H9 (cell line): ENCODE measurements around the gene OTOS. TPM values are rescaled to one million over a fixed set of nuclear protein-coding genes. Genes with fewer than 3 reads are reported as not detected.

ENCODE experiments used
- DNase-seq: peaks from one replicate; pipeline ENCODE4 v3.0.0-alpha.2; 2017
- H2AFZ ChIP-seq: one replicate; pipeline ENCODE4 v1.6.1; 2013; ENCODE audit warnings: mild to moderate bottlenecking, low read length, control low read depth, moderate library complexity
- H2AK5ac ChIP-seq: 2 replicates; pipeline ENCODE4 v1.6.1; 2013; ENCODE audit warnings: low read length, control low read depth, mixed read lengths; ENCODE audit not compliant: insufficient read length
- H2BK120ac ChIP-seq: one replicate; pipeline ENCODE4 v1.6.1; 2013; ENCODE audit warnings: low read depth, mild to moderate bottlenecking, low read length, control low read depth, inconsistent platforms; ENCODE audit not compliant: poor library complexity, severe bottlenecking
- H2BK12ac ChIP-seq: 2 replicates; pipeline ENCODE4 v1.6.1; 2013; ENCODE audit warnings: low read length, control low read depth, mixed read lengths, low read depth; ENCODE audit not compliant: insufficient read length
- H2BK15ac ChIP-seq: 2 replicates; pipeline ENCODE4 v1.6.1; 2013; ENCODE audit warnings: low read depth, low read length, control low read depth
- H2BK20ac ChIP-seq: one replicate; pipeline ENCODE4 v1.6.1; 2013; ENCODE audit warnings: low read depth, mild to moderate bottlenecking, low read length, control low read depth, inconsistent platforms; ENCODE audit not compliant: poor library complexity, severe bottlenecking
- H2BK5ac ChIP-seq: 2 replicates; pipeline ENCODE4 v1.6.1; 2013; ENCODE audit warnings: low read length, control low read depth, mixed read lengths; ENCODE audit not compliant: insufficient read length
- H3K14ac ChIP-seq: 2 replicates; pipeline ENCODE4 v1.6.1; 2013; ENCODE audit warnings: low read length, control low read depth; ENCODE audit not compliant: insufficient read depth
- H3K18ac ChIP-seq: 2 replicates; pipeline ENCODE4 v1.6.1; 2013; ENCODE audit warnings: low read depth, mild to moderate bottlenecking, mixed read lengths, low read length, control low read depth; ENCODE audit not compliant: insufficient read length
- H3K23ac ChIP-seq: 2 replicates; pipeline ENCODE4 v1.6.1; 2013; ENCODE audit warnings: low read length, control low read depth, mixed read lengths, low read depth; ENCODE audit not compliant: insufficient read length
- H3K23me2 ChIP-seq: 2 replicates; pipeline ENCODE4 v1.6.1; 2013; ENCODE audit warnings: low read depth, mild to moderate bottlenecking, mixed read lengths, low read length, control low read depth; ENCODE audit not compliant: insufficient read length, poor library complexity, severe bottlenecking
- H3K27ac ChIP-seq: 2 replicates; pipeline ENCODE4 v1.5.1; 2013; ENCODE audit warnings: low read length, control low read depth, mixed read lengths, low read depth; ENCODE audit not compliant: insufficient read length
- H3K27me3 ChIP-seq: 2 replicates; pipeline ENCODE4 v1.6.1; 2013; ENCODE audit warnings: low read length, control low read depth, inconsistent platforms; ENCODE audit not compliant: insufficient read depth
- H3K4ac ChIP-seq: 2 replicates; pipeline ENCODE4 v1.6.1; 2013; ENCODE audit warnings: low read depth, mild to moderate bottlenecking, control low read depth, inconsistent platforms, low read length, moderate library complexity
- H3K4me1 ChIP-seq: 2 replicates; pipeline ENCODE4 v1.6.1; 2013; ENCODE audit warnings: low read length, control low read depth, inconsistent platforms; ENCODE audit not compliant: insufficient read depth
- H3K4me2 ChIP-seq: 2 replicates; pipeline ENCODE4 v1.6.1; 2013; ENCODE audit warnings: low read length, control low read depth, mixed read lengths; ENCODE audit not compliant: insufficient read length, insufficient read depth
- H3K56ac ChIP-seq: 2 replicates; pipeline ENCODE4 v1.6.1; 2013; ENCODE audit warnings: low read depth, mild to moderate bottlenecking, mixed read lengths, low read length, control low read depth; ENCODE audit not compliant: insufficient read length
- H3K79me1 ChIP-seq: 2 replicates; pipeline ENCODE4 v1.6.1; 2013; ENCODE audit warnings: low read depth, mild to moderate bottlenecking, moderate library complexity, low read length, control low read depth, inconsistent platforms; ENCODE audit not compliant: insufficient read depth, poor library complexity, severe bottlenecking
- H3K79me2 ChIP-seq: 2 replicates; pipeline ENCODE4 v1.6.1; 2013; ENCODE audit warnings: low read length, control low read depth, inconsistent platforms; ENCODE audit not compliant: insufficient read depth
- H3K9ac ChIP-seq: 2 replicates; pipeline ENCODE4 v1.6.1; 2013; ENCODE audit warnings: low read length, control low read depth, mixed read lengths; ENCODE audit not compliant: insufficient read length; ENCODE audit errors: extremely low read depth
- H3K9me3 ChIP-seq: one replicate; pipeline ENCODE4 v1.6.1; 2013; ENCODE audit warnings: low read depth, low read length, inconsistent platforms; ENCODE audit not compliant: control insufficient read depth
- H3T11ph ChIP-seq: one replicate; pipeline ENCODE4 v1.6.1; 2013; ENCODE audit warnings: mild to moderate bottlenecking, low read length, control low read depth, inconsistent platforms
- H4K20me1 ChIP-seq: one replicate; pipeline ENCODE4 v1.6.1; 2013; ENCODE audit not compliant: control insufficient read depth, insufficient read length, insufficient read depth
- H4K5ac ChIP-seq: 2 replicates; pipeline ENCODE4 v1.6.1; 2013; ENCODE audit warnings: low read depth, mild to moderate bottlenecking, mixed read lengths, low read length, control low read depth; ENCODE audit not compliant: insufficient read length
- H4K8ac ChIP-seq: replicated peaks from 2 replicates; pipeline ENCODE4 v1.6.1; 2013; ENCODE audit warnings: low read length, control low read depth, mixed read lengths, low read depth; ENCODE audit not compliant: insufficient read length
- H4K91ac ChIP-seq: 2 replicates; pipeline ENCODE4 v1.6.1; 2013; ENCODE audit warnings: low read depth, mild to moderate bottlenecking, moderate library complexity, mixed read lengths, low read length, control low read depth; ENCODE audit not compliant: insufficient read length
- H3K27ac Mint-ChIP-seq, 3 experiments: 2 replicates in 2 of 3; 3 replicates in 1 of 3; pipeline ENCODE4 v1.8.0; 2020 to 2021; ENCODE audit warnings: mixed read lengths in 3 of 3, mild to moderate bottlenecking in 1 of 3, moderate library complexity in 1 of 3
- H3K27me3 Mint-ChIP-seq: 2 replicates; pipeline ENCODE4 v1.8.0; 2021; ENCODE audit warnings: low read depth, mild to moderate bottlenecking, moderate library complexity, mixed read lengths
- H3K36me3 Mint-ChIP-seq, 3 experiments: 2 replicates in 2 of 3; 3 replicates in 1 of 3; pipeline ENCODE4 v1.8.0; 2020 to 2021; ENCODE audit warnings: low read depth in 3 of 3, mixed read lengths in 3 of 3; ENCODE audit not compliant: insufficient read depth in 1 of 3
- H3K4me1 Mint-ChIP-seq, 2 experiments: 2 replicates each; pipeline ENCODE4 v1.8.0; 2020; ENCODE audit warnings: mixed read lengths in 2 of 2
- H3K4me3 Mint-ChIP-seq, 2 experiments: 2 replicates in 1 of 2; 3 replicates in 1 of 2; pipeline ENCODE4 v1.8.0; 2020 to 2021; ENCODE audit warnings: mild to moderate bottlenecking in 2 of 2, mixed read lengths in 2 of 2, moderate library complexity in 1 of 2
- H3K9me3 Mint-ChIP-seq, 2 experiments: 2 replicates in 1 of 2; 3 replicates in 1 of 2; pipeline ENCODE4 v1.8.0; 2020; ENCODE audit warnings: mild to moderate bottlenecking in 2 of 2, mixed read lengths in 2 of 2, moderate library complexity in 1 of 2
- CTCF ChIP-seq: fragments of 200-600 bp; sonication (generic); conservative IDR thresholded peaks from 3 replicates; pipeline ENCODE4 v1.8.0; 2021; ENCODE audit warnings: antibody characterized with exemption, mild to moderate bottlenecking
- WGBS: extraction: QIAGEN DNeasy Blood & Tissue Kit; methylation state at CpG from one replicate; pipeline ENCODE4 v1.1.7; 2013; ENCODE audit warnings: missing lambda C conversion rate, low lambda C conversion rate, mixed read lengths; ENCODE audit not compliant: insufficient read length; ENCODE audit errors: extremely low coverage; 5-methylcytosine and 5-hydroxymethylcytosine counted together
- total RNA-seq: library from RNA; stranded (reverse); gene quantifications from 2 replicates; pipeline ENCODE4 v1.2.1, GENCODE V29; 2021

The OTOS gene
- total RNA-seq, 1 experiment from 2014 or later: not detected

DNA sequence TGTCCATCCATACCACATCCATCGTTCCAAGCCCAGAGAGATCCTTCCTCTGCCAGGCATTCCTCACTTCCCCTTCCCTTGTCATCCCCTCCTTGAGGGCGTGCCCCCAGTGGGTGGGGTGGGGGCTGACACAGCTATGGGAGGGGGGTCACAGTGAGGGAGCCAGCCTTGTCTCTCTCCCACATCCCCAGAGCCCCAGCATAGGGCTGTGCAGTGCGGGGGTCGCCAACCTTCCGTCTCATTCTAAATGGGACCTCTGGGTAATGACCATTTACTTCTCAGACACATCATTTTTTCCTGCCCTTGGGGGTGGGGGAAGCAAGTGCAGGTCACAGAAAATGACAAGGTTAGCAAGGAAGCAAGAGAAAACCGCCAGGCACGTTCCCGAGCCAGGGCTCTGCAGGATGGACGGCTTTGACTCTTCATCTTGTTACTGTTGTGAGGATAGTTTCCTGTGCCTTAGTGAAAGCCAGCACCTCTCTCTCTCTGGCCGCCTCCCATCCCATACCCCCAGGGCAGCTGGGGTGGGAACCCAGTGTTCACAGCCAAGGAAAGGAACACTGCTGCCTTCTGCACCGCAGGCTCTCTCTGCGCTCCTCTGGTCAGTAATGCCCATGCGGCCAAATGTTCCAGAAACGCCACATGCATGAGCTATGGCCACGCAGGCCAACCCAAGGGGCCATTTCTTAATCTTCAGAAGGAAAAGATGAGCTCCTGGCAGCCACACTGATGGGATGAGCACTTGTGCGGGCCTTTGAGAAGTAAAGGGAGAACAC, 22.7 kb upstream of the OTOS start:
- WGBS: no CpG with 5 or more reads among the region's 16 CpGs
- TF ChIP-seq CTCF: no peak

More for the DNA sequence above, 22.7 kb upstream of the OTOS start:
- Histone ChIP-seq H2BK12ac (no peak overlapping the region), H3K18ac (no peak overlapping the region), H2AK5ac (no peak overlapping the region), H2BK5ac (no peak overlapping the region), H4K20me1 (no peaks in the 10 kb centered on the region), H3T11ph (no peak overlapping the region), H3K23ac (no peak overlapping the region), H2BK20ac (no peak overlapping the region), H3K9ac (no peak overlapping the region), H3K9me3 (no peaks in the 10 kb centered on the region), H4K8ac (no peak overlapping the region), H3K79me1 (no peaks in the 10 kb centered on the region), H4K91ac (no peak overlapping the region), H3K4me2 (no peak overlapping the region), H3K4ac (no peak overlapping the region), H4K5ac (no peak overlapping the region), H2BK120ac (no peak overlapping the region), H2AFZ (no peak overlapping the region), H3K27ac (no peak overlapping the region), H3K23me2 (no peaks in the 10 kb centered on the region), H2BK15ac (no peak overlapping the region), H3K56ac (no peak overlapping the region), H3K4me1 (no peaks in the 10 kb centered on the region), H3K79me2 (no peaks in the 10 kb centered on the region), H3K27me3 (no peaks in the 10 kb centered on the region), H3K14ac (no peak overlapping the region)
- Mint-ChIP-seq H3K9me3 (peaks cover 0 to 11% of the 10 kb centered on the region in 2 experiments; a peak in 3 of 5 replicates), H3K27ac (no peak overlapping the region; a peak in 1 of 7 replicates), H3K27me3 (peaks cover 21% of the 10 kb centered on the region), H3K4me3 (no peak overlapping the region), H3K4me1 (peaks cover 0 to 3% of the 10 kb centered on the region in 2 experiments; a peak in 1 of 4 replicates), H3K36me3 (no peaks in the 10 kb centered on the region)
- DNase-seq: no peak
